K562 (cell line): Measurements from ENCODE around the gene CGREF1. TPM values are rescaled to one million over a fixed set of nuclear protein-coding genes. Genes with fewer than 3 reads are reported as not detected.
A peak's percentile ranks its signal among the peaks of the same experiment; 100 is the strongest.

Experiments used
- ATF1 ChIP-seq, 2 experiments: fragments of 450-650 bp in 1 of 2; IDR thresholded peaks; 2 replicates each; pipeline ENCODE4 v1.6.1; 2016; ENCODE audit warnings: missing compliant biosample characterization in 1 of 2, missing genetic modification characterization in 1 of 2
- BRD9 ChIP-seq: fragments of 450-650 bp; IDR thresholded peaks from 2 replicates; pipeline ENCODE4 v1.6.1; 2018; ENCODE audit warnings: low read depth; ENCODE audit not compliant: partially characterized antibody
- CBX8 ChIP-seq: fragments of 200-600 bp; sonication (generic); IDR thresholded peaks from 2 replicates; pipeline ENCODE4 v1.6.1; 2012; ENCODE audit warnings: borderline replicate concordance, mixed run types, low read depth, mild to moderate bottlenecking, moderate library complexity, mixed read lengths, low read length, control low read depth, inconsistent platforms; ENCODE audit not compliant: poor library complexity, severe bottlenecking; ENCODE audit errors: extremely low read depth
- CTBP1 ChIP-seq: fragments of 450-650 bp; IDR thresholded peaks from 2 replicates; pipeline ENCODE4 v1.6.1; 2016; ENCODE audit warnings: borderline replicate concordance
- ETS2 ChIP-seq: IDR thresholded peaks from 2 replicates; pipeline ENCODE4 v1.6.1; 2016; ENCODE audit warnings: borderline replicate concordance, missing genetic modification characterization, mild to moderate bottlenecking, moderate library complexity, missing compliant biosample characterization; ENCODE audit not compliant: poor library complexity, severe bottlenecking
- FOXP4 ChIP-seq: sonication (generic); formaldehyde crosslinking; IDR thresholded peaks from 2 replicates; pipeline ENCODE4 v1.8.0; 2022; ENCODE audit warnings: mild to moderate bottlenecking, missing genetic modification reagents, borderline replicate concordance
- GTF2A2 ChIP-seq: IDR thresholded peaks from 2 replicates; pipeline ENCODE4 v1.6.1; 2016; ENCODE audit warnings: mild to moderate bottlenecking, missing genetic modification characterization, missing compliant biosample characterization
- MED1 ChIP-seq: sonication (generic); formaldehyde crosslinking; IDR thresholded peaks from 2 replicates; pipeline ENCODE4 v1.8.1; 2023; ENCODE audit warnings: missing genetic modification reagents, borderline replicate concordance
- PKNOX1 ChIP-seq: fragments of 450-650 bp; IDR thresholded peaks from 2 replicates; pipeline ENCODE4 v1.6.1; 2016
- PTBP1 ChIP-seq: fragments of 200-400 bp; formaldehyde crosslinking; IDR thresholded peaks from 2 replicates; pipeline ENCODE4 v1.6.1; 2017; ENCODE audit warnings: low read depth, low read length
- RBBP5 ChIP-seq: fragments of 200-600 bp; sonication (generic); IDR thresholded peaks from 2 replicates; pipeline ENCODE4 v1.6.1; 2012; ENCODE audit warnings: borderline replicate concordance, mild to moderate bottlenecking, low read length, control low read depth, inconsistent platforms; ENCODE audit not compliant: insufficient read depth, poor library complexity, severe bottlenecking
- RBFOX2 ChIP-seq: fragments of 200-400 bp; formaldehyde crosslinking; IDR thresholded peaks from 2 replicates; pipeline ENCODE4 v1.6.1; 2017; ENCODE audit warnings: low read depth, mild to moderate bottlenecking, low read length, moderate library complexity
- SMARCE1 ChIP-seq: fragments of 450-650 bp; IDR thresholded peaks from 2 replicates; pipeline ENCODE4 v1.7.1; 2016; ENCODE audit warnings: mild to moderate bottlenecking
- ZNF280A ChIP-seq: fragments of 450-650 bp; IDR thresholded peaks from 2 replicates; pipeline ENCODE4 v1.6.1; 2018; ENCODE audit warnings: mild to moderate bottlenecking, low read depth; ENCODE audit not compliant: partially characterized antibody
- ZNF280B ChIP-seq: fragments of 250-450 bp; sonication (Bioruptor Pico); IDR thresholded peaks from 2 replicates; pipeline ENCODE4 v1.5.1; 2021; ENCODE audit warnings: mild to moderate bottlenecking
- ZNF431 ChIP-seq: sonication (generic); formaldehyde crosslinking; IDR thresholded peaks from 2 replicates; pipeline ENCODE4 v1.8.0; 2022; ENCODE audit warnings: mild to moderate bottlenecking, missing genetic modification reagents
- ZNF766 ChIP-seq: fragments of 200-800 bp; sonication (Bioruptor generic); conservative IDR thresholded peaks from 2 replicates; pipeline ENCODE4 v1.6.1; 2016; ENCODE audit warnings: missing genetic modification characterization, missing compliant biosample characterization
- ZSCAN32 ChIP-seq: fragments of 450-650 bp; formaldehyde crosslinking; IDR thresholded peaks from 2 replicates; pipeline ENCODE4 v1.4.0; 2020; ENCODE audit warnings: mild to moderate bottlenecking, moderate library complexity
- polyA plus RNA-seq, 8 experiments: library from polyadenylated mRNA; depleted of rRNA in 4 of 8; stranded (reverse) in 5 of 8; unstranded in 3 of 8; fragments of >200 nt; fragmentation: Nextera tagmentation in 2 of 8; fragmentation: Illumina TruSeq in 1 of 8; extraction: Ambion mirVana in 2 of 8; extraction: Trizol in 1 of 8; gene quantifications; 2 replicates each; pipeline versions ENCODE4 v1.2.1 to v1.2.3, GENCODE V29; 2011 to 2014; ENCODE audit warnings: inconsistent platforms in 1 of 8, missing spikeins in 1 of 8
- total RNA-seq, 7 experiments: library from RNA; depleted of rRNA in 6 of 7; stranded (reverse); fragments of >200 nt in 6 of 7; fragmentation: Illumina TruSeq in 2 of 7; extraction: Trizol in 2 of 7; gene quantifications; 2 replicates each; pipeline versions ENCODE4 v1.2.1 to v1.2.3, GENCODE V29; 2011 to 2021; ENCODE audit warnings: low replicate concordance in 1 of 7

CGREF1 gene
- total and polyA plus RNA-seq, 9 of the 15 experiments (the other 6 are each of a cell fraction or from before 2014, with no cell fraction given), result 0.07 to 0.50 (median 0.37) TPM

- TF ChIP-seq BRD9 (no peak), GTF2A2 (tag) (no peak), CBX8 (no peak), SMARCE1 (no peak), PTBP1 (no peak), PKNOX1 (peak; percentile 58; the same call in 1 of the 2 replicates), ETS2 (tag) (no peak), ZNF280B (CRISPR knock-in tag) (no peak), ZNF280A (no peak), ZSCAN32 (CRISPR knock-in tag) (no peak), RBFOX2 (peak; percentile 54), ZNF431 (CRISPR knock-in tag) (no peak), RBBP5 (peak; percentile 80), ZNF766 (0 out of 2 replicates have a peak, but pooled peaks have one; percentile 35), MED1 (CRISPR knock-in tag) (no peak), ATF1 (CRISPR knock-in tag; IDR thresholded peaks at IDR 0.05) (no peak), ATF1 (tag; IDR thresholded peaks at IDR 0.05) (peak; percentile 47), FOXP4 (no peak), CTBP1 (peak; percentile 57; the same call in 1 of the 2 replicates)
Measured at GRCh38 chr2:27123302-27124150, 4.6 kb upstream of the CGREF1 start, which contains the start of gene ABHD1 (continued).
